Liver (tissue), 9 donors: Measurements from ENCODE around the gene F7. TPM values are rescaled to one million over a fixed set of nuclear protein-coding genes. Genes with fewer than 3 reads are reported as not detected.

Experiments used
- DNase-seq: peaks from one replicate; pipeline ENCODE4 v3.0.0-alpha.2; 2017; ENCODE audit warnings: low spot score
- H3K27ac ChIP-seq, 2 donors: one replicate each; pipeline ENCODE4 v1.7.0; 2013; ENCODE audit warnings: inconsistent platforms in 2 of 2, low read length in 2 of 2, control low read depth in 1 of 2, low read depth in 1 of 2, mild to moderate bottlenecking in 1 of 2
- H3K27me3 ChIP-seq, 4 donors: one replicate each; pipeline versions ENCODE4 v1.6.1 to v1.7.0; 2013; ENCODE audit warnings: low read length in 3 of 4, inconsistent platforms in 1 of 4, mild to moderate bottlenecking in 1 of 4, moderate library complexity in 1 of 4; ENCODE audit not compliant: control insufficient read depth in 4 of 4, insufficient read depth in 4 of 4
- H3K36me3 ChIP-seq, 4 donors: one replicate each; pipeline versions ENCODE4 v1.6.1 to v1.7.0; 2013; ENCODE audit warnings: low read length in 3 of 4, mild to moderate bottlenecking in 3 of 4, low read depth in 1 of 4, moderate library complexity in 1 of 4; ENCODE audit not compliant: control insufficient read depth in 4 of 4, insufficient read depth in 3 of 4
- H3K4me1 ChIP-seq, 4 donors: one replicate each; pipeline versions ENCODE4 v1.6.1 to v1.7.0; 2013; ENCODE audit warnings: low read length in 3 of 4, mild to moderate bottlenecking in 3 of 4, moderate library complexity in 1 of 4; ENCODE audit not compliant: control insufficient read depth in 4 of 4, insufficient read depth in 4 of 4
- H3K4me3 ChIP-seq, 3 donors: one replicate each; pipeline versions ENCODE4 v1.6.1 to v1.7.0; 2013; ENCODE audit warnings: low read length in 3 of 3, control low read depth in 1 of 3, low read depth in 1 of 3, mild to moderate bottlenecking in 1 of 3
- H3K9ac ChIP-seq, 2 donors: one replicate each; pipeline ENCODE4 v1.7.0; 2013; ENCODE audit warnings: low read length in 2 of 2, mild to moderate bottlenecking in 2 of 2, moderate library complexity in 2 of 2, control low read depth in 1 of 2, low read depth in 1 of 2
- H3K9me3 ChIP-seq, 4 donors: one replicate each; pipeline versions ENCODE4 v1.6.1 to v1.7.0; 2013; ENCODE audit warnings: low read length in 3 of 4; ENCODE audit not compliant: control insufficient read depth in 4 of 4
- EGR1 ChIP-seq, 2 donors: IDR thresholded peaks; 2 replicates each; pipeline ENCODE4 v1.6.1; 2016 to 2018; ENCODE audit warnings: antibody characterized with exemption in 2 of 2, low read depth in 2 of 2
- FOXA1 ChIP-seq: IDR thresholded peaks from 2 replicates; pipeline ENCODE4 v1.6.1; 2016; ENCODE audit warnings: antibody characterized with exemption
- FOXA2 ChIP-seq: IDR thresholded peaks from 2 replicates; pipeline ENCODE4 v1.6.1; 2016; ENCODE audit warnings: antibody characterized with exemption
- GABPA ChIP-seq, 2 donors: IDR thresholded peaks in 1 of 2; conservative IDR thresholded peaks in 1 of 2; 2 replicates each; pipeline ENCODE4 v1.6.1; 2016; ENCODE audit warnings: antibody characterized with exemption in 2 of 2, mild to moderate bottlenecking in 1 of 2, moderate library complexity in 1 of 2
- HNF4A ChIP-seq, 2 donors: conservative IDR thresholded peaks; 2 replicates each; pipeline ENCODE4 v1.6.1; 2016; ENCODE audit warnings: antibody characterized with exemption in 2 of 2, mild to moderate bottlenecking in 2 of 2
- HNF4G ChIP-seq: IDR thresholded peaks from 2 replicates; pipeline ENCODE4 v1.6.1; 2016; ENCODE audit warnings: antibody characterized with exemption
- JUND ChIP-seq, 2 donors: IDR thresholded peaks; 2 replicates each; pipeline ENCODE4 v1.6.1; 2016; ENCODE audit warnings: antibody characterized with exemption in 2 of 2
- NR2F2 ChIP-seq: IDR thresholded peaks from 2 replicates; pipeline ENCODE4 v1.6.1; 2016; ENCODE audit warnings: antibody characterized with exemption
- RAD21 ChIP-seq, 2 donors: IDR thresholded peaks; 2 replicates each; pipeline ENCODE4 v1.6.1; 2016; ENCODE audit warnings: antibody characterized with exemption in 2 of 2, mild to moderate bottlenecking in 2 of 2
- RXRA ChIP-seq, 2 donors: IDR thresholded peaks; 2 replicates each; pipeline ENCODE4 v1.6.1; 2017 to 2018; ENCODE audit warnings: antibody characterized with exemption in 2 of 2, mild to moderate bottlenecking in 1 of 2
- SP1 ChIP-seq: IDR thresholded peaks from 2 replicates; pipeline ENCODE4 v1.6.1; 2018; ENCODE audit warnings: antibody characterized with exemption, mild to moderate bottlenecking
- TAF1 ChIP-seq: conservative IDR thresholded peaks from 2 replicates; pipeline ENCODE4 v1.6.1; 2016; ENCODE audit warnings: antibody characterized with exemption, mild to moderate bottlenecking
- YY1 ChIP-seq: IDR thresholded peaks from 2 replicates; pipeline ENCODE4 v1.6.1; 2016; ENCODE audit warnings: antibody characterized with exemption, mild to moderate bottlenecking
- WGBS: extraction: QIAGEN DNeasy Blood & Tissue Kit; methylation state at CpG from one replicate; pipeline ENCODE4 v1.1.7; 2013; 5-methylcytosine and 5-hydroxymethylcytosine counted together
- polyA plus RNA-seq, 2 donors: library from polyadenylated mRNA; stranded (reverse) in 1 of 2; unstranded in 1 of 2; fragments of 200-250 nt in 1 of 2; fragments of >200 nt in 1 of 2; fragmentation: Nextera tagmentation in 1 of 2; extraction: Ambion mirVana in 1 of 2; gene quantifications; one replicate each; pipeline versions ENCODE4 v1.2.1 to v1.2.3, GENCODE V29; 2013 to 2015
- total RNA-seq, 2 donors: library from RNA; depleted of rRNA; stranded (reverse); fragments of >200 nt; gene quantifications; one replicate each; pipeline ENCODE4 v1.2.3, GENCODE V29; 2014
- TF ChIP-seq, protein P1 (sequence below): fragments of 150-350 bp; IDR thresholded peaks from 2 replicates; pipeline ENCODE4 v1.5.1; 2017; ENCODE audit warnings: improper control_type of control experiment, low read depth, low read length; ENCODE audit not compliant: missing input control
- TF ChIP-seq, protein P2 (sequence below): IDR thresholded peaks from 2 replicates; pipeline ENCODE4 v1.6.1; 2016; ENCODE audit warnings: antibody characterized with exemption
- TF ChIP-seq, protein P3 (sequence below): IDR thresholded peaks from 2 replicates; pipeline ENCODE4 v1.6.1; 2016; ENCODE audit warnings: antibody characterized with exemption, mild to moderate bottlenecking
- TF ChIP-seq, protein P4 (sequence below): IDR thresholded peaks from 2 replicates; pipeline ENCODE4 v1.6.1; 2016; ENCODE audit warnings: antibody characterized with exemption
- TF ChIP-seq, protein P5 (sequence below): IDR thresholded peaks from 2 replicates; pipeline ENCODE4 v1.6.1; 2016; ENCODE audit warnings: antibody characterized with exemption
- donor health status: healthy.
- donor health status: healthy.
- donor health status: healthy.
- donor health status: healthy.
- donor health status: healthy.

Gene F7
- total and polyA plus RNA-seq, 4 donors: 46.6 to 92.6 (median 66.2) TPM

DNA sequence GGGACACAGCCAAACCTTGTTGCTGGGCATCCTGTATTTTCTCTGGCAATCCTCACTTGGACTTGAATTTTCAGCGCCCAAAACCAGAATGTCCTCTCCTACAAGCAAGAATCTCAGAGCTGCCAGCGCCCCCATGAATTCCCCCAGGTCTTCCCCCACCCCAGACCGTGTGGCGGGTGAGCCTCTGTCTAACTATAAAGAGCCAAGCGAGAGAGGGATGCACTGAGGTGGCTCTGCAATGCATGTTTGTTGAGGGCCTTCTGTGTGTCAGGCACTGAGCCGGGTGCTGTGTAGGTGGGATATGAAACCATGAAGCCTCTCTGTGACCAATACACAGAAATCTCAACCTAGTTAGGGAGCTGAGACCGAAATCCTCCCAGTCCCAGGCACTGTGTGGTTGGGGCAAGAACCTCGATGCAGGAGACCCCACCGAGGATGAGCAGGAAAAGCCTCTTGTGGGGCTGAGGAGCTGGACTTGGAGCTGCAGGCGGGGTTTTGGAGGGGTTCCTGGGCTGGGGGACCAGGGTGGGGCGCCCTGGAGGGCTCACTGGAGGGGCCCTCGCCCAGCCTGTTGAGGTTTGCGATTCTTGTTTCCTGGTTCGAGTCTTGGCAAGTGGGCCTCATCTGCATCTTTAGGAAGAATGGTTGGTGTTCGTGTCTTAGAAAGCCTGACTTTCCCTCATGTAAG lies 40.5 kb downstream of the F7 start:
- WGBS: 95% methylated on average over 15 of the region's 15 CpGs
- TF ChIP-seq SP1 (no peak), HNF4G (no peak), HNF4A (conservative IDR thresholded peaks at IDR 0.05) (no peak), NR2F2 (no peak), TAF1 (no peak), GABPA (IDR thresholded peaks at IDR 0.05 in 1 of 2, conservative IDR thresholded peaks at IDR 0.05 in 1 of 2) (no peak), EGR1 (IDR thresholded peaks at IDR 0.05; ENCODE audit: low read depth in 2 of 2) (no peak), YY1 (no peak), RXRA (IDR thresholded peaks at IDR 0.05) (no peak), FOXA2 (no peak), FOXA1 (no peak), RAD21 (IDR thresholded peaks at IDR 0.05) (no peak), JUND (IDR thresholded peaks at IDR 0.05) (no peak)
- TF ChIP-seq, protein P1, sequence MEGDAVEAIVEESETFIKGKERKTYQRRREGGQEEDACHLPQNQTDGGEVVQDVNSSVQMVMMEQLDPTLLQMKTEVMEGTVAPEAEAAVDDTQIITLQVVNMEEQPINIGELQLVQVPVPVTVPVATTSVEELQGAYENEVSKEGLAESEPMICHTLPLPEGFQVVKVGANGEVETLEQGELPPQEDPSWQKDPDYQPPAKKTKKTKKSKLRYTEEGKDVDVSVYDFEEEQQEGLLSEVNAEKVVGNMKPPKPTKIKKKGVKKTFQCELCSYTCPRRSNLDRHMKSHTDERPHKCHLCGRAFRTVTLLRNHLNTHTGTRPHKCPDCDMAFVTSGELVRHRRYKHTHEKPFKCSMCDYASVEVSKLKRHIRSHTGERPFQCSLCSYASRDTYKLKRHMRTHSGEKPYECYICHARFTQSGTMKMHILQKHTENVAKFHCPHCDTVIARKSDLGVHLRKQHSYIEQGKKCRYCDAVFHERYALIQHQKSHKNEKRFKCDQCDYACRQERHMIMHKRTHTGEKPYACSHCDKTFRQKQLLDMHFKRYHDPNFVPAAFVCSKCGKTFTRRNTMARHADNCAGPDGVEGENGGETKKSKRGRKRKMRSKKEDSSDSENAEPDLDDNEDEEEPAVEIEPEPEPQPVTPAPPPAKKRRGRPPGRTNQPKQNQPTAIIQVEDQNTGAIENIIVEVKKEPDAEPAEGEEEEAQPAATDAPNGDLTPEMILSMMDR: no peak
- TF ChIP-seq, protein P2, sequence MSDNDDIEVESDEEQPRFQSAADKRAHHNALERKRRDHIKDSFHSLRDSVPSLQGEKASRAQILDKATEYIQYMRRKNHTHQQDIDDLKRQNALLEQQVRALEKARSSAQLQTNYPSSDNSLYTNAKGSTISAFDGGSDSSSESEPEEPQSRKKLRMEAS: no peak
- TF ChIP-seq, protein P3, sequence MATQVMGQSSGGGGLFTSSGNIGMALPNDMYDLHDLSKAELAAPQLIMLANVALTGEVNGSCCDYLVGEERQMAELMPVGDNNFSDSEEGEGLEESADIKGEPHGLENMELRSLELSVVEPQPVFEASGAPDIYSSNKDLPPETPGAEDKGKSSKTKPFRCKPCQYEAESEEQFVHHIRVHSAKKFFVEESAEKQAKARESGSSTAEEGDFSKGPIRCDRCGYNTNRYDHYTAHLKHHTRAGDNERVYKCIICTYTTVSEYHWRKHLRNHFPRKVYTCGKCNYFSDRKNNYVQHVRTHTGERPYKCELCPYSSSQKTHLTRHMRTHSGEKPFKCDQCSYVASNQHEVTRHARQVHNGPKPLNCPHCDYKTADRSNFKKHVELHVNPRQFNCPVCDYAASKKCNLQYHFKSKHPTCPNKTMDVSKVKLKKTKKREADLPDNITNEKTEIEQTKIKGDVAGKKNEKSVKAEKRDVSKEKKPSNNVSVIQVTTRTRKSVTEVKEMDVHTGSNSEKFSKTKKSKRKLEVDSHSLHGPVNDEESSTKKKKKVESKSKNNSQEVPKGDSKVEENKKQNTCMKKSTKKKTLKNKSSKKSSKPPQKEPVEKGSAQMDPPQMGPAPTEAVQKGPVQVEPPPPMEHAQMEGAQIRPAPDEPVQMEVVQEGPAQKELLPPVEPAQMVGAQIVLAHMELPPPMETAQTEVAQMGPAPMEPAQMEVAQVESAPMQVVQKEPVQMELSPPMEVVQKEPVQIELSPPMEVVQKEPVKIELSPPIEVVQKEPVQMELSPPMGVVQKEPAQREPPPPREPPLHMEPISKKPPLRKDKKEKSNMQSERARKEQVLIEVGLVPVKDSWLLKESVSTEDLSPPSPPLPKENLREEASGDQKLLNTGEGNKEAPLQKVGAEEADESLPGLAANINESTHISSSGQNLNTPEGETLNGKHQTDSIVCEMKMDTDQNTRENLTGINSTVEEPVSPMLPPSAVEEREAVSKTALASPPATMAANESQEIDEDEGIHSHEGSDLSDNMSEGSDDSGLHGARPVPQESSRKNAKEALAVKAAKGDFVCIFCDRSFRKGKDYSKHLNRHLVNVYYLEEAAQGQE: no peak
- TF ChIP-seq, protein P4, sequence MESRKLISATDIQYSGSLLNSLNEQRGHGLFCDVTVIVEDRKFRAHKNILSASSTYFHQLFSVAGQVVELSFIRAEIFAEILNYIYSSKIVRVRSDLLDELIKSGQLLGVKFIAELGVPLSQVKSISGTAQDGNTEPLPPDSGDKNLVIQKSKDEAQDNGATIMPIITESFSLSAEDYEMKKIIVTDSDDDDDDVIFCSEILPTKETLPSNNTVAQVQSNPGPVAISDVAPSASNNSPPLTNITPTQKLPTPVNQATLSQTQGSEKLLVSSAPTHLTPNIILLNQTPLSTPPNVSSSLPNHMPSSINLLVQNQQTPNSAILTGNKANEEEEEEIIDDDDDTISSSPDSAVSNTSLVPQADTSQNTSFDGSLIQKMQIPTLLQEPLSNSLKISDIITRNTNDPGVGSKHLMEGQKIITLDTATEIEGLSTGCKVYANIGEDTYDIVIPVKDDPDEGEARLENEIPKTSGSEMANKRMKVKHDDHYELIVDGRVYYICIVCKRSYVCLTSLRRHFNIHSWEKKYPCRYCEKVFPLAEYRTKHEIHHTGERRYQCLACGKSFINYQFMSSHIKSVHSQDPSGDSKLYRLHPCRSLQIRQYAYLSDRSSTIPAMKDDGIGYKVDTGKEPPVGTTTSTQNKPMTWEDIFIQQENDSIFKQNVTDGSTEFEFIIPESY: no peak
- TF ChIP-seq, protein P5, sequence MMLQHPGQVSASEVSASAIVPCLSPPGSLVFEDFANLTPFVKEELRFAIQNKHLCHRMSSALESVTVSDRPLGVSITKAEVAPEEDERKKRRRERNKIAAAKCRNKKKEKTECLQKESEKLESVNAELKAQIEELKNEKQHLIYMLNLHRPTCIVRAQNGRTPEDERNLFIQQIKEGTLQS: no peak
- peak; percentile 25 for DNase-seq

More for the DNA sequence above, 40.5 kb downstream of the F7 start:
- Histone ChIP-seq H3K4me1 (peaks cover 2 to 20% (median 11%) of the 10 kb centered on the region in 4 donors), H3K9ac (no peak overlapping the region), H3K27me3 (no peaks in the 10 kb centered on the region), H3K27ac (no peak overlapping the region), H3K9me3 (no peaks in the 10 kb centered on the region), H3K4me3 (no peak overlapping the region), H3K36me3 (peaks cover 0 to 20% (median 9%) of the 10 kb centered on the region in 4 donors)
